Cardiac muscle cell (in vitro differentiated cells and primary cell): ENCODE measurements around the gene HSFX1. TPM values are rescaled to one million over a fixed set of nuclear protein-coding genes. Genes with fewer than 3 reads are reported as not detected.
"Not testable (repeated sequence)": the region's sequence is repeated elsewhere in the genome, so short reads cannot be mapped to it uniquely, and the experiment has no call there.

Experiments
- DNase-seq, 2 donors: peaks; one replicate each; pipeline versions ENCODE4 v3.0.0 to v3.0.0-alpha.2; 2010 to 2017; ENCODE audit warnings: low read depth in 1 of 2, low spot score in 1 of 2
- H3K27ac ChIP-seq: fragments of 200-600 bp; sonication (generic); 2 replicates; pipeline ENCODE4 v1.5.1; 2016
- H3K27me3 ChIP-seq: fragments of 200-600 bp; sonication (generic); 2 replicates; pipeline ENCODE4 v1.6.0; 2016; ENCODE audit warnings: control low read depth
- H3K36me3 ChIP-seq: fragments of 200-600 bp; sonication (generic); 2 replicates; pipeline ENCODE4 v1.5.1; 2016; ENCODE audit warnings: control low read depth
- H3K4me1 ChIP-seq: fragments of 200-600 bp; sonication (generic); 2 replicates; pipeline ENCODE4 v1.8.1; 2017; ENCODE audit warnings: low read depth, mild to moderate bottlenecking, mixed run types
- H3K4me3 ChIP-seq: fragments of 200-600 bp; sonication (generic); 2 replicates; pipeline ENCODE4 v1.5.1; 2016; ENCODE audit warnings: mild to moderate bottlenecking
- H3K9me3 ChIP-seq: fragments of 200-600 bp; sonication (generic); 2 replicates; pipeline ENCODE4 v1.5.1; 2017; ENCODE audit warnings: low read depth, mild to moderate bottlenecking, control low read depth
- polyA plus RNA-seq: library from polyadenylated mRNA; unstranded; fragments of >200 nt; fragmentation: Nextera tagmentation; extraction: Ambion mirVana; gene quantifications from 2 replicates; pipeline ENCODE4 v1.2.1, GENCODE V29; 2016
- total RNA-seq: library from RNA; depleted of rRNA; stranded (reverse); fragments of >200 nt; gene quantifications from 2 replicates; pipeline ENCODE4 v1.2.3, GENCODE V29; 2016
- TF ChIP-seq, protein P1 (sequence below): IDR thresholded peaks from 2 replicates; pipeline ENCODE4 v1.5.1; 2012; ENCODE audit warnings: low read depth, mild to moderate bottlenecking, low read length

The HSFX1 gene, protein sequence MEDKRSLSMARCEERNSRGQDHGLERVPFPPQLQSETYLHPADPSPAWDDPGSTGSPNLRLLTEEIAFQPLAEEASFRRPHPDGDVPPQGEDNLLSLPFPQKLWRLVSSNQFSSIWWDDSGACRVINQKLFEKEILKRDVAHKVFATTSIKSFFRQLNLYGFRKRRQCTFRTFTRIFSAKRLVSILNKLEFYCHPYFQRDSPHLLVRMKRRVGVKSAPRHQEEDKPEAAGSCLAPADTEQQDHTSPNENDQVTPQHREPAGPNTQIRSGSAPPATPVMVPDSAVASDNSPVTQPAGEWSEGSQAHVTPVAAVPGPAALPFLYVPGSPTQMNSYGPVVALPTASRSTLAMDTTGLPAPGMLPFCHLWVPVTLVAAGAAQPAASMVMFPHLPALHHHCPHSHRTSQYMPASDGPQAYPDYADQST
- total RNA-seq (4.0 and 5.2 TPM in 2 replicates), polyA plus RNA-seq (2.6 and 3.5 TPM in 2 replicates)

GRCh38 chrX:149773768-149774167, at the start of gene HSFX1:
TSS of gene HSFX1 (plus strand) at chrX:149774068. CDS start at chrX:149774682, 614 bp downstream.
- not testable (repeated sequence) for H3K27ac ChIP-seq, H3K27me3 ChIP-seq, DNase-seq, H3K36me3 ChIP-seq, H3K4me3 ChIP-seq, H3K4me1 ChIP-seq, H3K9me3 ChIP-seq

- H3K27me3 ChIP-seq, DNase-seq, H3K36me3 ChIP-seq, H3K9me3 ChIP-seq, H3K4me1 ChIP-seq, H3K27ac ChIP-seq, H3K4me3 ChIP-seq: not testable (repeated sequence)
These were observed 46.6 kb upstream of the HSFX1 start for GRCh38 chrX:149727308-149727707.

DNA sequence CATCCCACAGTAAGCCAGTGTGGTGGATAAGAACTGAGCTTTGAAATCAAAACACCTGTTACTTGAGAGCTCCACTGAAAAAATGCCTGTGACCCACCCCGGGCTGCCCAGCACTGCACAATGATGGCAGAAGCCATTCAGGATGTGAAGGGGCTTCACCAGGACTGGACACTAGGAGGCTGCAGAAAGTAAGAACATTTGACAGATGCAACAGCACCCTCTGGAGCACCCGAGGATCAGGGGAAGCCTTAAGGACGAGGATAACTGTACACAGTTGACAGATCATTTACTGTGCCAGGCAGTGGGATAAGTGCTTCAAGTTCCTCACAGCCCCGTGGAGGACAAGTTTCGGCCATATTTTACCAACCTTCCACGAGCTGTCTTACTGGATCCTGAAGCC, 31.6 kb upstream of the HSFX1 start:
- H3K27me3 ChIP-seq, H3K27ac ChIP-seq, H3K4me1 ChIP-seq, DNase-seq, H3K4me3 ChIP-seq, H3K36me3 ChIP-seq, H3K9me3 ChIP-seq: not testable (repeated sequence)

DNA sequence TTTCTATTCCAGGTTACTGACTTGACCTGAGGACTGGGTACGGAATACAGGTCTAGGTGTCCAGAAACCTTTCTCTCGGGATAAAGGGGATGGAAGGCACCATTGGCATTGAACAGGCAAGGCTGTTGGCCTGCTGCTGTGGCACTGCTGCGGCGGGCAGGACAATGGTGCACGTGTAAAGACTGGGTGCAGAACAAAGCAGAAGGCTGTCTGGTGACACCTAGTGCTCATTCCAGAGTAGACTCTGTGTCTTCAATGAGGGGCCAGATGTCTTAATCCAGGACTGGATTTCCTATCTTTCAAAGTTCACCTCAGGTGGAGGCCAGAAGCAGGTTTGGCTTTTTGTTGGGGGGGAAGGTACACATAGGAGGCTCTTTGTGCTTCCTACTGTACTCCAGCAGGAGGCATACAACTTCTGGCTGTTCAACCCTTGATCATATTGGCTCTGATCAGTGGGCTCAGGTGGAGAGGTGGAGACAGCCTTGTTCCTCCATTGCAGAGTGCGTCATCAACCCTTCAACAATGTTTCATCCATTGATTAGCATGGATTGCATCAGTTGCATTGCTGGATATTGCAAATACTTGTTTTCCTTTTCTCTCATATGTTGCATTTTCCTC, 27.4 kb upstream of the HSFX1 start:
- DNase-seq, H3K27ac ChIP-seq, H3K4me3 ChIP-seq, H3K9me3 ChIP-seq, H3K4me1 ChIP-seq, H3K36me3 ChIP-seq, H3K27me3 ChIP-seq: not testable (repeated sequence)

DNA sequence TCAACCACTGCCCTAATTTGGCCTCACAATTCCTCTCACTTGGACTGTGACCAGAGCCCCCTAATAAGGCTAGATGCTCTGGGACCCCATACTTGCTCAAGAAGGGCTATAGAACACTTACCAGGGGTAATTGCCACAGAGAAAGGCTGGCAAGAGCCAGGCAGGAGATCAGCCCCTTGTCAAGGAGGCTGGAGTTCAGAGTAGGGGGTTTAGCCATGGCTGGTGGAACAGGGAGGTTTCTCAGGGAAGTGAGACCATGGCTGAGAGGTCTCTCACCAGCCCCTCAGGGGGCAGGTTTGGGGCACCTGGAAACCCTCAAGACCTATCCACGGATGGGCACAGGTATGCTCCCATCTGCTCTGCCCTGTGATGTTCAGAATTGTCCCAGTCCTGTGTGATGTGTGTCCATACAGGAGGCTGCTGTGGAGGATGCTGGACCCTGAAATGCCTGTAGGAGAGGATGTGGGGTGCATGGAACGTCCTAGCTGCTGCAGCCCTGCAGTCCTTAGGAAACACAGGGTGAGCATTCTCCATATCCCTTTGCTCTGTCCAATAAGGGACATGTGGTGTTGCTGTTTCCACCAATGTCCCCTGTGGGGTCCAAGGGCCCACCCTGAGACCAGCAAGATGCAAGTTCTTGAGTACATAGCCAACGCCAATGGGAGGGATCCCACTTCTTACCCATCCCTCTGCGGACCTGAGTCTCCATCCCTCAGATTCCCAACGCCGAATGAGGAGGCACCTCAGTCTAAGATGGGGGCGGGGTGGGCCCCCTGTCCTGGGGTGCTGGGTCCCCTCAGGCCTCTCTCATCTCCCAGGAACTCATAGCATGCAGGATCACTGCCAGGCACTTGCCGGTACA, 16.4 kb upstream of the HSFX1 start:
- Histone ChIP-seq H3K4me1 (no peaks in the 10 kb centered on the region), H3K9me3 (no peaks in the 10 kb centered on the region), H3K27ac (no peak overlapping the region), H3K36me3 (no peaks in the 10 kb centered on the region), H3K27me3 (no peaks in the 10 kb centered on the region), H3K4me3 (no peak overlapping the region)
- TF ChIP-seq, protein P1, sequence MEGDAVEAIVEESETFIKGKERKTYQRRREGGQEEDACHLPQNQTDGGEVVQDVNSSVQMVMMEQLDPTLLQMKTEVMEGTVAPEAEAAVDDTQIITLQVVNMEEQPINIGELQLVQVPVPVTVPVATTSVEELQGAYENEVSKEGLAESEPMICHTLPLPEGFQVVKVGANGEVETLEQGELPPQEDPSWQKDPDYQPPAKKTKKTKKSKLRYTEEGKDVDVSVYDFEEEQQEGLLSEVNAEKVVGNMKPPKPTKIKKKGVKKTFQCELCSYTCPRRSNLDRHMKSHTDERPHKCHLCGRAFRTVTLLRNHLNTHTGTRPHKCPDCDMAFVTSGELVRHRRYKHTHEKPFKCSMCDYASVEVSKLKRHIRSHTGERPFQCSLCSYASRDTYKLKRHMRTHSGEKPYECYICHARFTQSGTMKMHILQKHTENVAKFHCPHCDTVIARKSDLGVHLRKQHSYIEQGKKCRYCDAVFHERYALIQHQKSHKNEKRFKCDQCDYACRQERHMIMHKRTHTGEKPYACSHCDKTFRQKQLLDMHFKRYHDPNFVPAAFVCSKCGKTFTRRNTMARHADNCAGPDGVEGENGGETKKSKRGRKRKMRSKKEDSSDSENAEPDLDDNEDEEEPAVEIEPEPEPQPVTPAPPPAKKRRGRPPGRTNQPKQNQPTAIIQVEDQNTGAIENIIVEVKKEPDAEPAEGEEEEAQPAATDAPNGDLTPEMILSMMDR: no peak
- no peak for DNase-seq

DNA sequence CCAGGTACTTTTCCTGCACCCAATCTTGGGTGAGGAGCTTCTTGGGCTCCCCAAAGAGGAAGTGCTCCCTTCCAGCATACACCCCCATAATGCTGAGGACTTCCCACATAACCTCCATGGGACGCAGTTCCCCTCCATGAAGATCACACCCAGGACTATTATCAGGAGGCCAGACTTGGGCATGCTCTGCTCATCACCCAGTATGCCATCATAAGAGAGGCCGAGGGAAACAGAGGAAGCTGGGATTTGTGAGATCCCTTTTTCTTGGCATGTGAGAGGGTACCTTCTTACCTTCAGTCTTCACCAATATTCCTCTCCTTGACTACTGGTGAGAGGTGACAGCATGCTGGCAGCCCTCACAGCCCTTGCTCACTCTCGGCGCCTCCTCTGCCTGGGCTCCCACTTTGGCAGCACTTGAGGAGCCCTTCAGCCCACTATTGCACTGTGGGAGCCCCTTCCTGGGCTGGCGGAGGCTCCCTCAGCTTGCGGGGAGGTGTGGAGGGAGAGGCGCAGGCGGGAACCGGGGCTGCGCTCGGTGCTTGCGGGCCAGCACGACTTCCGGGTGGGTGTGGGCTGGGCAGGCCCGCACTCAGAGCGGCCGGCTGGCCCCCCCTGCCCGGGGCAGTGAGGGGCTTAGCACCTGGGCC, 15.7 kb upstream of the HSFX1 start:
- DNase-seq: no peak

DNA sequence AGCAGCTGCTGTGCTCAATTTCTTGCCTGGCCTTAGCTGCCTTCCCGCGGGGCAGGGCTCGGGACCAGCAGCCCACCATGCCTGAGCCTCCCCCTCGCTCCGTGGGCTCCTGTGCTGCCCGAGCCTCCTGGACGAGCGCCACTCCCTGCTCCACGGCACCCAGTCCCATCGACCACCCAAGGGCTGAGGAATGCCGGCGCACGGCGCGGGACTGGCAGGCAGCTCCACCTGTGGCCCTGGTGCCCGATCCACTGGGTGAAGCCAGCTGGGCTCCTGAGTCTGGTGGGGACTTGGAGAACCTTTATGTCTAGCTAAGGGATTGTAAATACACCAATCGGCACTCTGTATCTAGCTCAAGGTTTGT, 15.2 kb upstream of the HSFX1 start:
- not testable (repeated sequence) for DNase-seq, H3K27me3 ChIP-seq, H3K36me3 ChIP-seq, H3K4me1 ChIP-seq, H3K9me3 ChIP-seq, H3K4me3 ChIP-seq, H3K27ac ChIP-seq

More for the DNA sequence above, 15.7 kb upstream of the HSFX1 start:
- H3K27me3 ChIP-seq: no peaks in the 10 kb centered on the region
- H3K9me3 ChIP-seq: no peaks in the 10 kb centered on the region
- TF ChIP-seq, protein P1: no peak
- H3K4me1 ChIP-seq: no peaks in the 10 kb centered on the region
- H3K36me3 ChIP-seq: no peaks in the 10 kb centered on the region
- H3K27ac ChIP-seq: no peak overlapping the region
- H3K4me3 ChIP-seq: no peak overlapping the region
